ENCODE results near the gene PDHX.

DNA sequence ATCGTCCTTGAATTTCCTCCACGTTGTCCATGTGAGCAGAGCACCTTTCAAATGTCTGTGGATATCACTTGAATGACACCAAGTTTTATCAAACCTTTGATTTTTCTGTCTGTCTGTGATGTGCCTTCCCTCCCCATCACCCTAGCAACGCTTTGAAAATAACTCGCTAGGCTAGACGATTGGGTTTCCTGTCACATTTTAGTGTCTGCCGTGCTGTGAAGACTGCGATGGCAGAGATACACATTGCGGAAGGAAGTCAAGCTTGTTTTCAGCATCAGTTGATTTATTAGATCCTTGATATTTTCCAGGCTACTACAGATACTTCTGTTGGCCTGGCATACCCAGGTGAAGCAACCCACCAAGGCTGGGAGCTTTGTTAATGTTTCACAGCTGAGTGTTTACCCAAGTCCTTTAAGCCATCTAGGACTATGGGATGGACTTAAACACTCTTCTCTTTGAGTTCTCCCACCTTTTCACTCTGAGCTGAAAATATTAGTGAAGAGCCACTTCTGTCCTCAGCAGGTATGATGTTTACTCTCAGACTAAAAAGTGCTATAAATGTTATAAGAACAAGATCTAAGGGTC, 128.9 kb downstream of the PDHX start:
- no peak for TF ChIP-seq FOXA1 (IDR thresholded peaks at IDR 0.05)
- TF ChIP-seq TARDBP (IDR thresholded peaks at IDR 0.05) = no peak
- TF ChIP-seq SP1 (IDR thresholded peaks at IDR 0.05) = no peak
- no peak for TF ChIP-seq ZNF384 (IDR thresholded peaks at IDR 0.05)
- no peak for TF ChIP-seq NFRKB (IDR thresholded peaks at IDR 0.05)
- TF ChIP-seq FOXM1 (IDR thresholded peaks at IDR 0.05; ENCODE audit: borderline replicate concordance) = no peak
